HepG2 (cell line): ENCODE data around the gene HOTAIR. TPM values are rescaled to one million over a fixed set of nuclear protein-coding genes. Genes with fewer than 3 reads are reported as not detected.

Source experiments
- ATAC-seq: fragments of 200-7000 bp; cut with Tn5 transposase; 3 replicates; pipeline ENCODE4 v1.9.1; 2020; ENCODE audit warnings: mild to moderate bottlenecking, moderate library complexity
- BruUV-seq: library from RNA; stranded (reverse); fragments of 400-500 nt; replicated peaks from 2 replicates; lab custom pipeline; 2021; lab: Mats Ljungman, UMichigan
- CTCF ChIA-PET: fragments of 300-600 bp; formaldehyde crosslinking; extraction: SDS; loops from one replicate; lab custom pipeline; 2021; ENCODE audit warnings: low total read pairs, inconsistent platforms, low intra/inter-chr PET ratio; lab: Yijun Ruan, JAX
- POLR2A ChIA-PET: fragments of 350-600 bp; sonication (Branson Sonifier 250); formaldehyde crosslinking; loops from one replicate; lab custom pipeline; 2020; ENCODE audit warnings: antibody characterized with exemption, inconsistent platforms; lab: Yijun Ruan, JAX
- DNase-seq: peaks from one replicate; pipeline ENCODE4 v3.0.0-alpha.2; 2015; ENCODE audit warnings: low spot score
- FAIRE-seq: peaks from 3 replicates; lab custom pipeline; 2011; peaks lifted over from hg19 to GRCh38; lab: Jason Lieb, UNC
- H2AFZ ChIP-seq: one replicate; pipeline ENCODE4 v1.6.1; 2011; ENCODE audit warnings: low read length, inconsistent platforms
- H3K27ac ChIP-seq: fragments of 300-600 bp; 3 replicates; pipeline ENCODE4 v1.8.0; 2011; ENCODE audit warnings: mixed run types, mild to moderate bottlenecking, mixed read lengths, low read length, inconsistent platforms; ENCODE audit not compliant: insufficient read depth; ENCODE audit errors: extremely low read length
- H3K27me3 ChIP-seq, 2 experiments: fragments of 200-600 bp in 1 of 2; 2 replicates in 1 of 2; 3 replicates in 1 of 2; pipeline versions ENCODE4 v1.6.0 to v1.8.0; 2011; ENCODE audit warnings: low read length in 2 of 2, mild to moderate bottlenecking in 2 of 2, moderate library complexity in 2 of 2, inconsistent platforms in 1 of 2; ENCODE audit not compliant: insufficient read depth in 2 of 2, control insufficient read depth in 1 of 2
- H3K36me3 ChIP-seq, 2 experiments: fragments of 200-600 bp in 1 of 2; replicated peaks in 1 of 2; 2 replicates in 1 of 2; 3 replicates in 1 of 2; pipeline versions ENCODE4 v1.5.1 to v1.8.0; 2011; ENCODE audit warnings: low read length in 2 of 2, inconsistent platforms in 1 of 2; ENCODE audit not compliant: insufficient read depth in 2 of 2, control insufficient read depth in 1 of 2
- H3K4me1 ChIP-seq: 2 replicates; pipeline ENCODE4 v1.5.1; 2012; ENCODE audit warnings: low read length, inconsistent platforms; ENCODE audit not compliant: insufficient read depth
- H3K4me2 ChIP-seq: 2 replicates; pipeline ENCODE4 v1.6.0; 2011; ENCODE audit warnings: low read depth, low read length, inconsistent platforms
- H3K4me3 ChIP-seq, 3 experiments: fragments of 200-600 bp in 1 of 3; sonication (generic), shearing (Covaris generic) in 1 of 3; replicated peaks in 1 of 3; 2 replicates each; pipeline ENCODE4 v1.5.1; 2011 to 2016; ENCODE audit warnings: low read length in 3 of 3, inconsistent platforms in 2 of 3, low read depth in 2 of 3, mild to moderate bottlenecking in 2 of 3, control low read depth in 1 of 3, mixed read lengths in 1 of 3; ENCODE audit not compliant: insufficient read depth in 1 of 3
- H3K79me2 ChIP-seq: one replicate; pipeline ENCODE4 v1.6.1; 2011; ENCODE audit warnings: low read length, inconsistent platforms; ENCODE audit not compliant: insufficient read depth
- H3K9ac ChIP-seq: 2 replicates; pipeline ENCODE4 v1.6.0; 2011; ENCODE audit warnings: mild to moderate bottlenecking, low read depth, low read length, inconsistent platforms; ENCODE audit not compliant: insufficient read depth
- H3K9me3 ChIP-seq: 2 replicates; pipeline ENCODE4 v1.5.1; 2012; ENCODE audit warnings: mild to moderate bottlenecking, low read length
- H4K20me1 ChIP-seq: 2 replicates; pipeline ENCODE4 v1.6.0; 2011; ENCODE audit warnings: inconsistent platforms, mild to moderate bottlenecking, low read length, moderate library complexity; ENCODE audit not compliant: insufficient read depth
- BRD4 ChIP-seq: sonication (generic); formaldehyde crosslinking; IDR thresholded peaks from 2 replicates; pipeline ENCODE4 v1.4.0; 2020; ENCODE audit warnings: missing genetic modification reagents
- CEBPG ChIP-seq: IDR thresholded peaks from 2 replicates; pipeline ENCODE4 v1.6.1; 2016
- EZH2 ChIP-seq: conservative IDR thresholded peaks from 2 replicates; pipeline ENCODE4 v1.6.1; 2012; ENCODE audit warnings: mild to moderate bottlenecking, low read depth, low read length, moderate library complexity
- GFI1 ChIP-seq: sonication (generic); formaldehyde crosslinking; IDR thresholded peaks from 2 replicates; pipeline ENCODE4 v1.5.0; 2020; ENCODE audit warnings: missing genetic modification reagents, mild to moderate bottlenecking, borderline replicate concordance
- MTF2 ChIP-seq: sonication (generic); formaldehyde crosslinking; IDR thresholded peaks from 2 replicates; pipeline ENCODE4 v1.5.0; 2020; ENCODE audit warnings: missing genetic modification reagents, borderline replicate concordance
- WIZ ChIP-seq: sonication (generic); formaldehyde crosslinking; IDR thresholded peaks from 2 replicates; pipeline ENCODE4 v1.5.1; 2020; ENCODE audit warnings: mild to moderate bottlenecking, missing genetic modification reagents
- XBP1 ChIP-seq: sonication (generic); formaldehyde crosslinking; IDR thresholded peaks from 2 replicates; pipeline ENCODE4 v1.5.0; 2020; ENCODE audit warnings: missing genetic modification reagents
- ZNF333 ChIP-seq: sonication (generic); formaldehyde crosslinking; IDR thresholded peaks from 2 replicates; pipeline ENCODE4 v1.4.0; 2020; ENCODE audit warnings: mild to moderate bottlenecking, missing genetic modification reagents, borderline replicate concordance
- WGBS: methylation state at CpG from one replicate; pipeline ENCODE4 v1.1.6; 2017; ENCODE audit warnings: low lambda C conversion rate; 5-methylcytosine and 5-hydroxymethylcytosine counted together
- in situ Hi-C: cut with HindIII; loops from 2 replicates; pipeline ENCODE4 v1.10.0; 2017; ENCODE audit warnings: low pct_unique_long_range_greater_than_20kb; ENCODE audit not compliant: extremely low pct_ligation_motif_present
- intact Hi-C: fragments of 100-400 bp; cut with micrococcal nuclease; formaldehyde crosslinking; loops from one replicate; pipeline ENCODE4 v1.10.0; 2022; ENCODE audit not compliant: unreplicated experiment
- polyA plus RNA-seq, 8 experiments: library from polyadenylated mRNA; depleted of rRNA in 3 of 8; stranded (reverse) in 7 of 8; unstranded in 1 of 8; fragments of >200 nt; fragmentation: Illumina TruSeq in 4 of 8; extraction: Trizol in 4 of 8; gene quantifications; 2 replicates each; pipeline versions ENCODE4 v1.2.1 to v1.2.3, GENCODE V29; 2011 to 2016; ENCODE audit warnings: low read depth in 4 of 8, missing spikeins in 1 of 8, mixed read lengths in 1 of 8; ENCODE audit not compliant: insufficient read depth in 1 of 8
- total RNA-seq, 5 experiments: library from RNA; depleted of rRNA; stranded (reverse); fragments of >200 nt; fragmentation: Illumina TruSeq; extraction: Trizol; gene quantifications; 2 replicates each; pipeline ENCODE4 v1.2.3, GENCODE V29; 2016; ENCODE audit warnings: low read depth in 1 of 5
- TF ChIP-seq, protein P1 (sequence below): sonication (generic); formaldehyde crosslinking; IDR thresholded peaks from 2 replicates; pipeline ENCODE4 v1.5.1; 2020; ENCODE audit warnings: mild to moderate bottlenecking, missing genetic modification reagents, moderate library complexity

The HOTAIR gene
- total and polyA plus RNA-seq, 2 of the 13 experiments (the other 11 are each of a cell fraction or from before 2014, with no cell fraction given), result not detected

DNA sequence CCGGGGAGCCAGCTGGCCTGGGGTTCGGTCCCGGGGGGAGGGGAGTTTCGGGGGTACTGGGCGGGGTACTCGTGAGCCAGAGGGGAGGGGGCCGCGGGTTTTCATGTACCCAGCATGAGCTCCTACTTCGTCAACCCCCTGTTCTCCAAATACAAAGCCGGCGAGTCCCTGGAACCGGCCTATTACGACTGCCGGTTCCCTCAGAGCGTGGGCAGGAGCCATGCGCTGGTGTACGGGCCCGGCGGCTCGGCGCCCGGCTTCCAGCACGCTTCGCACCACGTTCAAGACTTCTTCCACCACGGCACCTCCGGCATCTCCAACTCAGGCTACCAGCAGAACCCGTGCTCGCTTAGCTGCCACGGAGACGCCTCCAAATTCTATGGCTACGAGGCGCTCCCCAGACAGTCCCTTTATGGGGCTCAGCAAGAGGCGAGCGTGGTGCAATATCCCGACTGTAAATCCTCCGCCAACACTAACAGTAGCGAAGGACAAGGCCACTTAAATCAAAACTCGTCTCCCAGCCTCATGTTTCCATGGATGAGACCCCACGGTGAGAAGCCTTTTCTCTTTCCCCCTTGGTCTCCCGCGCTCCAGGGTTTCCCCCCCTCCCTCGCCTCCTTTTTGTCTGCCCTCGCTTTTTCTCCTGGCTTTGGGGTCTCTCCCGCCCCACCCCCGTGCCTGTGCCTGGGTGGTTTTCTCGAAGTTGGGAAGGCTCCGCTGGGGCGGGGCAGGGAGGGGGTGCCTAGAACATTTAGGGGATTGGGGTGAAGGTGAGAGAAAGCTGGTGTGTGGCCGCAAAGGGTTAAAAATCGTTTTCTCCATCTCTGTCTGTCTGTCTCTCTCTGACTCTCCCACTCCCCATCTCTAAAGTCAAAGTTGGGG, 34.7 kb upstream of the HOTAIR start:
- in situ Hi-C loops (loop anchor here (10.0 kb wide), 1 partner anchor 355 kb away; the partner anchor contains the start of gene GPR84), intact Hi-C loops (loop anchor here (10.0 kb wide), 1 partner anchor 355 kb away; the partner anchor contains the start of gene GPR84)
- ChIA-PET CTCF (interaction anchor here (1.3 kb wide), 1 partner anchor 192 kb away, joined by 4 read pairs; no protein-coding TSS in a partner anchor), POLR2A (interaction anchor here (0.6 to 1.0 kb wide), 2 partner anchors 8 to 271 kb away, joined by 3 read pairs; partner anchors contain the start of genes CBX5 and HNRNPA1)
- Histone ChIP-seq H4K20me1 (no peaks in the 10 kb centered on the region), H3K27me3 (peaks cover 24 to 89% of the 10 kb centered on the region in 2 experiments), H3K36me3 (no peaks in the 10 kb centered on the region), H3K27ac (no peak overlapping the region), H3K4me1 (peaks cover 30% of the 10 kb centered on the region), H3K4me2 (peak overlapping the region; percentile 23)
- BruUV-seq, result no TSS peak
- ATAC-seq (no peak), DNase-seq (no peak)
- TF ChIP-seq MTF2, result 0 out of 2 replicates have a peak, but pooled peaks have one; percentile 64
- TF ChIP-seq EZH2, result peak; percentile 95; the same call in 1 of the 2 replicates
- no peak for TF ChIP-seq GFI1 (CRISPR knock-in tag)
- TF ChIP-seq CEBPG (CRISPR knock-in tag), result no peak
- no peak for TF ChIP-seq XBP1 (CRISPR knock-in tag)
- no peak for TF ChIP-seq ZNF333 (CRISPR knock-in tag)
- no peak for TF ChIP-seq WIZ
- TF ChIP-seq BRD4 (CRISPR knock-in tag), result no peak
- TF ChIP-seq, protein P1, sequence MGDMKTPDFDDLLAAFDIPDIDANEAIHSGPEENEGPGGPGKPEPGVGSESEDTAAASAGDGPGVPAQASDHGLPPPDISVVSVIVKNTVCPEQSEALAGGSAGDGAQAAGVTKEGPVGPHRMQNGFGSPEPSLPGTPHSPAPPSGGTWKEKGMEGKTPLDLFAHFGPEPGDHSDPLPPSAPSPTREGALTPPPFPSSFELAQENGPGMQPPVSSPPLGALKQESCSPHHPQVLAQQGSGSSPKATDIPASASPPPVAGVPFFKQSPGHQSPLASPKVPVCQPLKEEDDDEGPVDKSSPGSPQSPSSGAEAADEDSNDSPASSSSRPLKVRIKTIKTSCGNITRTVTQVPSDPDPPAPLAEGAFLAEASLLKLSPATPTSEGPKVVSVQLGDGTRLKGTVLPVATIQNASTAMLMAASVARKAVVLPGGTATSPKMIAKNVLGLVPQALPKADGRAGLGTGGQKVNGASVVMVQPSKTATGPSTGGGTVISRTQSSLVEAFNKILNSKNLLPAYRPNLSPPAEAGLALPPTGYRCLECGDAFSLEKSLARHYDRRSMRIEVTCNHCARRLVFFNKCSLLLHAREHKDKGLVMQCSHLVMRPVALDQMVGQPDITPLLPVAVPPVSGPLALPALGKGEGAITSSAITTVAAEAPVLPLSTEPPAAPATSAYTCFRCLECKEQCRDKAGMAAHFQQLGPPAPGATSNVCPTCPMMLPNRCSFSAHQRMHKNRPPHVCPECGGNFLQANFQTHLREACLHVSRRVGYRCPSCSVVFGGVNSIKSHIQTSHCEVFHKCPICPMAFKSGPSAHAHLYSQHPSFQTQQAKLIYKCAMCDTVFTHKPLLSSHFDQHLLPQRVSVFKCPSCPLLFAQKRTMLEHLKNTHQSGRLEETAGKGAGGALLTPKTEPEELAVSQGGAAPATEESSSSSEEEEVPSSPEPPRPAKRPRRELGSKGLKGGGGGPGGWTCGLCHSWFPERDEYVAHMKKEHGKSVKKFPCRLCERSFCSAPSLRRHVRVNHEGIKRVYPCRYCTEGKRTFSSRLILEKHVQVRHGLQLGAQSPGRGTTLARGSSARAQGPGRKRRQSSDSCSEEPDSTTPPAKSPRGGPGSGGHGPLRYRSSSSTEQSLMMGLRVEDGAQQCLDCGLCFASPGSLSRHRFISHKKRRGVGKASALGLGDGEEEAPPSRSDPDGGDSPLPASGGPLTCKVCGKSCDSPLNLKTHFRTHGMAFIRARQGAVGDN (CRISPR knock-in tag), result 0 out of 2 replicates have a peak, but pooled peaks have one; percentile 9
- TF ChIP-seq, all 625 proteins: peak for 3
- peak overlapping the region in 1 of 3 experiments; percentile 43; a peak in 2 of 6 replicates for H3K4me3 ChIP-seq
- no peak overlapping the region for H3K9ac ChIP-seq
- no peak overlapping the region for H2AFZ ChIP-seq
- 21% methylated on average over 29 of the region's 51 CpGs for WGBS
- no peaks in the 10 kb centered on the region for H3K9me3 ChIP-seq
- no peak for FAIRE-seq
- no peaks in the 10 kb centered on the region for H3K79me2 ChIP-seq
